Stimulated activated naive CD8-positive, alpha-beta T cell treated with anti-CD3 and anti-CD28 coated beads, Interleukin-15, Interleukin-2, amounts not matched to agents 100 ng/mL and 50 ng/mL, for 24 hours (primary cell): ENCODE measurements around the gene CSMD2.

Experiments
- H3K27ac Mint-ChIP-seq: one replicate; pipeline ENCODE4 v1.8.0; 2021; ENCODE audit warnings: mild to moderate bottlenecking, mixed read lengths
- H3K27me3 Mint-ChIP-seq: one replicate; pipeline ENCODE4 v1.8.0; 2021; ENCODE audit warnings: mixed read lengths
- H3K36me3 Mint-ChIP-seq: one replicate; pipeline ENCODE4 v1.8.0; 2021; ENCODE audit warnings: low read depth, mixed read lengths
- H3K4me1 Mint-ChIP-seq: one replicate; pipeline ENCODE4 v1.8.0; 2021; ENCODE audit warnings: low read depth, mixed read lengths
- H3K4me3 Mint-ChIP-seq: one replicate; pipeline ENCODE4 v1.8.0; 2021; ENCODE audit warnings: mild to moderate bottlenecking, mixed read lengths
- H3K9me3 Mint-ChIP-seq: one replicate; pipeline ENCODE4 v1.8.0; 2021; ENCODE audit warnings: mixed read lengths

Gene CSMD2

DNA sequence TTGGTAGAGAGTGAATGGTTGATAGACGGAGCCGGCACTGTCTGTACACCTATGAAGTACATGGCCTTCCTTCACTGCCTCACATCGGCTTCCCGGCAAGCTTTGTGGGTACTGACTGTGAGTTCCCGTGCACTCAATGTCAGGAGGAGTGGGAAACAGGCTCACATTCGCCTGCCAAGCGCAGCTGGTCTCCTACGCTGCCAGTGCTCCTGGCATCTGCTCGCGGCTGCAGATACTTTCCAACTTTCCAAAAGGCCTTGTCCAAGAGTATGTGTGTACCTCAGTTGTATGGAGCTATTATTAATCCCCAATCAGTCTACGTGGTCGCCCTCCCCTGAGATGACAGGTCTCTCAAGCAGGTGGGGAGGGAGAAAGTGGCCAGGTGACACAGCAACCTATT is 511.8 kb downstream of the CSMD2 start:
- Mint-ChIP-seq H3K27ac (no peak overlapping the region), H3K4me1 (no peaks in the 10 kb centered on the region), H3K36me3 (no peaks in the 10 kb centered on the region), H3K4me3 (no peak overlapping the region), H3K27me3 (peaks cover 3% of the 10 kb centered on the region), H3K9me3 (no peaks in the 10 kb centered on the region)

DNA sequence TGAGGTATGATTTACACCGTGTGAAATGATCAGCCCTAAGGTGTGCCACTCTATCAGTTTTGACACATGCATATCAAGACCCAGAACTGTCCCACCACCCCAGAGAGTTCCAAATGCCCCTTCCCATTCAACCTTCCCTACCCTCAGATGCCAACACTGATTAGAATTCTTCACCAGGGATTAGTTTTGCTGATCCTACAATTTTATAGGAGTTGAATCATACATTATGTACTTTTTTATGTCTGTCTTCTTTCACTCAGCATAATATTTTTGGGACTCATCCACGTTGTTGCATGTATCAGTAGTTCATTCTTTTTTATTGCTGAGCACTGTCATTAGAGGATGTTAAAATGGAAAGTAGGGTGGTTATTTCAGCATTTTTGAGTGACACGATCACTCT is 514.3 kb downstream of the CSMD2 start:
- no peak overlapping the region for H3K4me3 Mint-ChIP-seq
- H3K27ac Mint-ChIP-seq, result no peak overlapping the region
- no peaks in the 10 kb centered on the region for H3K9me3 Mint-ChIP-seq
- peaks cover 10% of the 10 kb centered on the region for H3K27me3 Mint-ChIP-seq
- no peaks in the 10 kb centered on the region for H3K4me1 Mint-ChIP-seq
- H3K36me3 Mint-ChIP-seq, result no peaks in the 10 kb centered on the region

DNA sequence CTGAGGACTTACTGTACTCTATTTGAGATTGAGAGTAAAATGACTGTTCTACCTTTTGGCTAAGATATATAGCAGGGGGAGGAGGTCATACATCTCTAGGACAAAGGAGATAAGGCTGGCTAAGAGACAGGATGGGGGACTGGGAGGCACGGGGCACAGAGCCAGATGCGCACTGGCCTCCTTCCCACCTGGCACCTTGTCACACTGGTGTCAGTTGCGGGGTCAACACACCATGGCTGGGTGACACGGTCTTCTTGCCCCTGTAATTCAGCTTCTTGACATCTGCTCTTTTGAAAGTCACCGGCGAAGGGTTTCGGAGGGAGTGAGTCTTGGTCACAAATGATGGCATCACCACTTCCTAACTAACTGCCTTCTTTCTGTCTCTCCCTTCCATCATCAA is 515.3 kb downstream of the CSMD2 start:
- Mint-ChIP-seq H3K9me3 (no peaks in the 10 kb centered on the region), H3K27me3 (peaks cover 16% of the 10 kb centered on the region)

DNA sequence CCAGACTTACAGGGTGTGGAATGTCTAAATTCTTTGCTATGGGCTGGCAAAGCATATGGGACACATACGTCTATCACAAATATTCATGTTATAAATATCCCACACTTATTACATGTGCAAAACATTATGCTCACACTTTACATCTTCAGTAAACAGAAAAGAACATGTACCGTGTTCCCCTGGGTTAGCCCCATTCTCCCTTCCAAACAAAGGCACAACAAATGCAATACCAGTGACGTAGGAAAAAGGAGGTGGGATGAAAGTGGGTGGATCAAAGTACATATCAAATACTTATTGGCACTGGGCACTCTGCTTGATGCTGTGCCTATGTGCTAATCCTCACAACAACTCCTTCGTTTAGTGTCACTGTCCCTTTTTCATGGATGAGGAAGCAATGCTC is 521.8 kb downstream of the CSMD2 start:
- Mint-ChIP-seq H3K4me1 (no peaks in the 10 kb centered on the region), H3K9me3 (no peaks in the 10 kb centered on the region), H3K27me3 (peaks cover 42% of the 10 kb centered on the region), H3K36me3 (no peaks in the 10 kb centered on the region), H3K27ac (no peak overlapping the region), H3K4me3 (no peak overlapping the region)

More for the DNA sequence above, 515.3 kb downstream of the CSMD2 start:
- Mint-ChIP-seq H3K4me3 (no peak overlapping the region), H3K4me1 (no peaks in the 10 kb centered on the region), H3K36me3 (no peaks in the 10 kb centered on the region), H3K27ac (no peak overlapping the region)

DNA sequence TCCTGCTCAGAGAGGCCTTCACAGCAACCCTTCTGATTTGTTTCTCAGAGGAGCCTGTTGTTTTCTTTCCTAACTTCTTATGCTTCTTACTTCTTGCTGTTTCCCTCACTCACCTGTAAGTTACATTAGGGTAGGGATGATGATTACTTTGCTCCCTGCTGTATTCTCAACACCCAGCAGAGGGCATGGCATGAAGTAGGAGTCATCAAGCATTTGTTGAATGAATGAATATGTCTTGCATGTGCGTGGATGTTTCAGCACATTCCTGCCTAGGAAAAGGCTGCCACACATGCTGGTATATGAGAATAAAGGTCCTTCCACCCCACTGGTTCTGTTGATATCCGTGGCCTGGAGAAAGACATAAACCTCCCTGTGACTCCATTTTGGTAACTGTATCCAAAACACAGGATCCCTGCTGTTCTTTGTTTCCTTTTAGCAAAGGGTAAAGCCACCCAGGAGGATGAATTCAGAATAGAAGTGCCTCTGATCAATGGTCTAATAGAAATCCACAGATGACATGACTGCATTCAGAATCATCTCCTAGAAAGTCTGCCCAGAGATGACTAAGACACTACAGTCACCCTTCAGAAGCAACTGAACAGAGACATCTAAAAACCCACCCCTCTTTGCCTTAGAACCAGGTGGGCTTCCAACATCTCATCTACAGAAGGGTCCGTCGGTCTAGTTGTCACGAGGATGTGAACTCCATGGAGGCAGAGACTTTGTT is 523.8 kb downstream of the CSMD2 start:
- no peaks in the 10 kb centered on the region for H3K4me1 Mint-ChIP-seq

DNA sequence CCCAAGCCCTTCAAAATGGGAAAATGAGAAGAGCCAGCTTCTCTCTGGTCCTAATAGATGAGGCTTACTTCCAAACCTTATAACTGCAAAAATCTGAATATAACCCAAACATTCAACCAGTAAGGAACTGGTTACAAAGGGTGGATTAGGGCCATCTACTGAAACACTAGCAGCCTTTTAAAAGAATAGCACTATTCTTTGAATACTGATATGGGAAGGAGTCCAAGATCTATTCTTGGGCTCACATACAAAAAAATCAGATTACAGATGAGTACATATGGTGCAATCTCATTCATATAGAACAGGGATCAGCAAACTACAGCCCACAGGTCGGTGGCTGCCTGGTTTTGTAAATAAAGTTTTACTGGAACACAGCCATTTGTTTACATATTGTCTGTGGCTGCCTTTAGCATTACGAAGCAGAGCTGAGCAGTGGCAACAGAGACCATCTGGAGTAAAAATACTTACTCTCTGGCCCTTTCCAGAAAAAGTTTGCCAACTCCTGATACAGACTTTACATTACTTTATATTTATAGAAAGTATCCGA is 524.8 kb downstream of the CSMD2 start:
- Mint-ChIP-seq H3K4me3 (no peak overlapping the region), H3K9me3 (no peaks in the 10 kb centered on the region), H3K36me3 (no peaks in the 10 kb centered on the region), H3K27ac (no peak overlapping the region), H3K4me1 (no peaks in the 10 kb centered on the region), H3K27me3 (peaks cover 38% of the 10 kb centered on the region)

More for the DNA sequence above, 523.8 kb downstream of the CSMD2 start:
- Mint-ChIP-seq H3K4me3 (no peak overlapping the region), H3K27ac (no peak overlapping the region), H3K27me3 (peaks cover 42% of the 10 kb centered on the region), H3K9me3 (no peaks in the 10 kb centered on the region), H3K36me3 (no peaks in the 10 kb centered on the region)

DNA sequence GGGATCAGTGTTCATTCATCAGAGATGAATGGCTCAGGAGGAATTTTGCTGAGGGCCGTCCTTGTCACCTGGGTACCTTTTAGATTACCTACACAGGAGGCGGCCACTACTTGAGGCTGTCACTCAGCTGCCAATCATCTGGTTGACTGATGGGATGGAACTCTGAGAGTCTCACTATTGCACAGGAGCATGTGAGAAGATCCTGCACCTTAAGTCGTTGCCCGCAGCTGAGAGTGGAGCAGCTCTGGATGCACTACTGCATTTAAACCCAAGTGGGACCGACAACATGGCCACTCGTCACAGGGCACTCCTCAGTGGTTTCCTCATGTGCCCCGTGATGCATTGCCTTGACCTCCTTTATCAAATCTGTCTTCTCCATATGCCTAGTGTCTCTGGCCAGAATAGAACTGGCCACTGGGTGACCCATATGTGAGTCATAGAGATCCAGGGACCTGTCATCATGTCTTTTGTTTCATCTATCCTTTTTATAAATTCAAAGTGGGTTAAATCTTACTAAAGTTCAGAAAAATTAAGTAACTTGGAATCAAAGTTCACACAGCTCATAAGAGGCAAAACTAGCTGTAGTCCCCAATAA is 527.1 kb downstream of the CSMD2 start:
- no peaks in the 10 kb centered on the region for H3K4me1 Mint-ChIP-seq
- no peaks in the 10 kb centered on the region for H3K36me3 Mint-ChIP-seq
- peaks cover 34% of the 10 kb centered on the region for H3K27me3 Mint-ChIP-seq
- H3K27ac Mint-ChIP-seq, result no peak overlapping the region
- no peak overlapping the region for H3K4me3 Mint-ChIP-seq
- H3K9me3 Mint-ChIP-seq, result no peaks in the 10 kb centered on the region

DNA sequence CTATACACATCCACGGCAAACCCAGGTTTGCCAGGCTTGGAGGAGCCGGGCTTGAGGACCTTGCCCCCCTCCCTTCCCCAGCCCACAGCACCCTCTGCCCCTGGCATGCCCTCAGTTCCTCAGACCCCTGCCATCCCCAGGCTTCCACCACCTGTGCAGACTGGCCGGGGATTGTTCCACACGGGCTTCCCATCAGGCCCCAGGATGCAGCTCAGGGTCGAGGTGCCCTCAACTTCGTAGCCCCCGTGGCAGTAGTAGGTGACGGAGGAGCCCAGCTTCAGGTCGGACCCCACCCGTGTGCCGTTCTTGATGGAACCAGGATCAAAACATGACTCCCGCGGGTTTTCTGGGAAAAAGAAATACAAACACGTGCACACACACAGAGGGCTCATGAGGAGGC is 528.8 kb downstream of the CSMD2 start:
- Mint-ChIP-seq H3K9me3 (no peaks in the 10 kb centered on the region), H3K36me3 (no peaks in the 10 kb centered on the region), H3K27ac (no peak overlapping the region), H3K4me3 (no peak overlapping the region), H3K4me1 (no peaks in the 10 kb centered on the region), H3K27me3 (peaks cover 30% of the 10 kb centered on the region)

DNA sequence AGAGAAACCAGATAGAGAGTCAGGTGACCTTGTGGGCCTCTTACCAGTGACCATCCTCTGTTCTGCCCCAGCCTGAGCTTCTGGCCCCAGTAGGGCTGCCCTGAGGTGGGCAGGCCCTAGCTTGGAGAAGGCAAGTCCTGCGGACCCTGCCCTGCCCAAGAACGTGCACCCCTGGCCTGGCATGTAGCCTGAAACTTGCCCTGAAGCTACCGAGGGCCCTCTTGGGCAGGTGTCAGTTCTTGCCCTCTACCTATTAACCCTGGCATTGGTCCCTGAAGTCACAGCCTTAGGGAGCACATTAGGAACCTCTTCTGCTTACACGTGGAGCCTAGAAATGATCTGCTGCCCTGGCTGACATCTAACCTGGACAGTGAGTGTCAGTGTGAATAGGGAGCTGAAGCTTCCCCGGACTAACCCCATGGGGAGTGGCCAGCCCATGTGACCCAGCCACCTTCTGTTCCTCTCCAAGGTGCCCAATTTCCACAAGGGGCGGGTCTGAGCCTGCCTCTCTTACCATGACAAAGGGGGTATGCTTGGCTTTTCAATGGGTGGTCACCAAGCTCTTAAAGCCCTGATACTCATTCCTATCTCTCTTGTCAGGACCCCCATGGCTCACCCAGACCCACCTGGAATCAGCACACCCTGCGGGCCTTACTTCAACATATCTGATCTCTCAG is 529.6 kb downstream of the CSMD2 start:
- Mint-ChIP-seq H3K36me3 (no peaks in the 10 kb centered on the region), H3K4me3 (no peak overlapping the region), H3K4me1 (no peaks in the 10 kb centered on the region), H3K27ac (no peak overlapping the region), H3K9me3 (no peaks in the 10 kb centered on the region), H3K27me3 (peaks cover 35% of the 10 kb centered on the region)

DNA sequence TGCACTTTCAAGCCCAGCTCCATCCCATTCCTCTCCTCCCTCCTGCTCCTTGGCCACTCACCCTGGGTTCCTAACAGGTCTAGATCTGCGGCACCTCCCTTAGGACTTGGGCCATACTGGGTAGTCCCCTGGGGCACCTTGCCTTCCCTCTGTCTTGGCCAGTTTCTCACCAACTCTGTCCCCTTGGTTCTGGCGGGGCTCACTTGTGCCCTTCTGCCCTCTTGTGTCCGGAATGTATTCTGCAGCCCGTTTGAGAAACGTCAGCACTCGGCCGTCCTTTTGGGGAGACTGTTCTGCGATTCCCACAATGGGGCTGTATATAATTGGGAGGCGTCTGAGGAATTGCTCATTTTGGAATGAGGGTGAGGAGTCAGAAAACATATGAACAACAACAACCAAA is 530.2 kb downstream of the CSMD2 start:
- H3K36me3 Mint-ChIP-seq, result no peaks in the 10 kb centered on the region
- H3K4me1 Mint-ChIP-seq, result no peaks in the 10 kb centered on the region
- no peak overlapping the region for H3K27ac Mint-ChIP-seq
- H3K9me3 Mint-ChIP-seq, result no peaks in the 10 kb centered on the region
- peaks cover 40% of the 10 kb centered on the region for H3K27me3 Mint-ChIP-seq
- no peak overlapping the region for H3K4me3 Mint-ChIP-seq

DNA sequence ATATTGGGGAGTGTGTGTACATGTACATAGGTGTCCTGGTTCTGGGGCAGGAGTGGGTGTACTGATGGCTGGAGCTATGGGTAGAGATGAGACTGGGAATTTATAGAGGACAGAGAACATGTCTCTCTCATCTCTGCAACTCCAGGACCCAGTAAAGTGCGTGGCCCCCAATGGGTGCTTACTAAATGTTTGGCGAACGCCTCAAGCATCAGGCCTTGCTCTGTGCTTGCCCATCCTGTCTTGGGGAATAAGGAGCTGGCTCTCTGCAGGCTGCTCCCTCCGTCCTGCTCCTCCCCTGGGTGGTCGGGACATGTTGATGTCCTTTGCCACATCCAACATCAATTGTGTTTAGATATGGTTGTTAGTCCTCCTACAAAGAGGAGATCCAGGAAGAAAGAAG is 530.9 kb downstream of the CSMD2 start:
- H3K27me3 Mint-ChIP-seq, result peaks cover 41% of the 10 kb centered on the region
- H3K4me1 Mint-ChIP-seq, result no peaks in the 10 kb centered on the region
- H3K9me3 Mint-ChIP-seq, result no peaks in the 10 kb centered on the region
- H3K27ac Mint-ChIP-seq, result no peak overlapping the region
- no peak overlapping the region for H3K4me3 Mint-ChIP-seq
- no peaks in the 10 kb centered on the region for H3K36me3 Mint-ChIP-seq

DNA sequence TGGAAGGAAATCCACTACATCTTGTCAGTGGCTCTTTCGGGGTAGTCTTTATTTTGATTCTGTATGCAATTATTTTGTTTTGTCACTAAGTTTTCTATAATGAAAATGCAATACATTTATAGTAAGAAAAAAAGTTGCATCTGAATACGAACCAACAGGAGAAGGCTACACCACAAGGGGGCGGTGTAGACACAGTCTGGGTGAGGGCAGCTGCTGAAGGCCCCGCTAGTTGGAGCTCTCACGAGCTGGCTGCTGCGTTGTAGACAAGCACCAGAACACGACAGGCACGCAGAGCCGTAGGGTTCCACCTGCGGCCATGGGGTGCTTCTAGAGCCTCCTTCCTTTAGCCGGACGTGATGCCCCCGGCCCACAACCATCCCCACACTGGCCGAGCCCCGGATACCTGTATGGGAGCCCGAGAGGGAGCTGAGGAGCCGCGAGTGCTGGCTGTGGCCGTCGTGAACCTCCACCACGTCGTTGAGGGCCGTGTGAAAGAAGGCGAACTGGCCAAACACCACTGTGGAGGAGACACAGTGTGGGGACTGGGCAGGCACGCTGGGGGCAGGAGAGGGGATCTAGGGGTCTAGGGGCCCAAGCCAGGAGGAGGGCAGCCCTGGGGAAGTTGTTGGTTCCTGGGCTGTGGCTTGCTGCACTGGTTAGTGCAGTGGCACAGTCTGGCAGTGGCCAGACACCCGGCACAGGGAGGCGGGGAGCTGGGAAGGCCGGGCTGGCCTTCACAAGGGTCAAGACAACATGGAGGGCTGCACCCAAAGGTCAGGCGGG is 531.8 kb downstream of the CSMD2 start:
- Mint-ChIP-seq H3K9me3 (no peaks in the 10 kb centered on the region), H3K4me1 (no peaks in the 10 kb centered on the region), H3K4me3 (no peak overlapping the region), H3K36me3 (no peaks in the 10 kb centered on the region), H3K27ac (no peak overlapping the region), H3K27me3 (peaks cover 39% of the 10 kb centered on the region)

DNA sequence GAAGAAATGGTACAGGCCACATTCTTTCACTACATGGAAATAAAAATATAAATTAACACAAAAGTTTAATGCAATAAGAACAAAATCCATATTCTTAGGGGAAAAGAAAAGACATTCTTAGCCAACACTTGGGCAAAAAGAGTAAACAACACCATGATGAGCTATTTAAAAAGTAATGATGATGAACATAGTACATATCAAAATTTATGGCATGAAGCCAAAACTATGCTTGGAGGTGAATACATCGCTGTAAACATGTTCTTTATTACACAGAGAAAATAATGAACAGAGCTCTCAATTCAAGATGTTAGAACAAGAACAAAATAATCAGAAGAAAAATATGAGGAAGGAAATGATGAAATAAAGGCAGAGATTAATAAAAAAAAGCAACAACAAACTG is 534.3 kb downstream of the CSMD2 start:
- peaks cover 48% of the 10 kb centered on the region for H3K27me3 Mint-ChIP-seq
- H3K27ac Mint-ChIP-seq, result no peak overlapping the region
- no peak overlapping the region for H3K4me3 Mint-ChIP-seq
- no peaks in the 10 kb centered on the region for H3K9me3 Mint-ChIP-seq
- H3K4me1 Mint-ChIP-seq, result no peaks in the 10 kb centered on the region
- H3K36me3 Mint-ChIP-seq, result no peaks in the 10 kb centered on the region

DNA sequence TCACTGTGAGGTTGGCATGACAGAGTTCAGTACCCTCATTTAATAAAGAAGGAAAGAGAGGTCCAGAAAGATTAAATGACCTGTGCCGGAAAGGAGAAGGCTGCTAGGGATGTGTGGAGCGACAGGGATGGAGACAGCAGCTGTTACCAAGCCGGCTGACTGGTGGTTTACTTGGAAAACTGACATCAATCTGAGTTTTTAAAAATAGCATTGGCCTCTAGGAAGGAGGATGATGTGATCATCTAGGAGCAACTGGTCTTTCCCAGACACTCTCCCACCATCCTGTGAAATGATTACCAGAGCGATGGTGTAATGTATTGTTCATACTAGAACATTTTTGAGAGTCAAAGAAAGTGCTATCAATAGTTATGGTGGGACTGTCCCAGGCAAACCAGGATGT is 538.2 kb downstream of the CSMD2 start:
- Mint-ChIP-seq H3K9me3 (no peaks in the 10 kb centered on the region), H3K36me3 (no peaks in the 10 kb centered on the region), H3K4me3 (no peak overlapping the region), H3K4me1 (no peaks in the 10 kb centered on the region), H3K27ac (no peak overlapping the region), H3K27me3 (peaks cover 35% of the 10 kb centered on the region)
